HG02981 (cell line): ENCODE data around the gene TSSK3.
"Not testable (repeated sequence)": the region's sequence is repeated elsewhere in the genome, so short reads cannot be mapped to it uniquely, and the experiment has no call there.

Experiments
- ATAC-seq: cut with Tn5 transposase; IDR thresholded peaks from one replicate; pipeline ENCODE4 v1.9.1; 2021; ENCODE audit warnings: mild to moderate bottlenecking, moderate library complexity; ENCODE audit not compliant: unreplicated experiment

TSSK3 gene

DNA sequence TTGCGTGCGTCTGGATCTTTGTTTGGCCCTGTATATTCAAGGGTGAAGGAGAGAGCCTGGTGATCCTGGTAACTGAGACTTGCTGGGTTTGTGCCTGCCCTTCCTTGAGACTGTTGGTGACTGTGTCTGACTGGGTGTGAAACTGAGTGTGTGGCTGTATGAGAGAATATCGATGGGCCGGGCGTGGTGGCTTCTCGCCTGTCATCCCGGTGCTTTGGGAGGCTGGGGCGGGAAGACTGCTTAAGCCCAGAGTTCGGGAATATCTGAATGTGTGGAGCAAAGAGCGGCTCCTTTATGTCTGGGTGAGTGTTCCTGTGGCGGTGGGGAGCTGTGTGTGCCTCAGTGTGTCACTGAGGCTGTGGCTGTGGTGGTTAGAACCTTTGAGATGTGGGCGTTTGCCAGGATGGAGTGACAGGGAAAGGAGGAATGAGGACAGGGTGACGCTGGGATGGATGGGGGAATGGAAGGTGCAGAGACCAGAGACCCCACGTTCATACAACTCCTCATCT, 23.6 kb upstream of the TSSK3 start:
- ATAC-seq: no peak

DNA sequence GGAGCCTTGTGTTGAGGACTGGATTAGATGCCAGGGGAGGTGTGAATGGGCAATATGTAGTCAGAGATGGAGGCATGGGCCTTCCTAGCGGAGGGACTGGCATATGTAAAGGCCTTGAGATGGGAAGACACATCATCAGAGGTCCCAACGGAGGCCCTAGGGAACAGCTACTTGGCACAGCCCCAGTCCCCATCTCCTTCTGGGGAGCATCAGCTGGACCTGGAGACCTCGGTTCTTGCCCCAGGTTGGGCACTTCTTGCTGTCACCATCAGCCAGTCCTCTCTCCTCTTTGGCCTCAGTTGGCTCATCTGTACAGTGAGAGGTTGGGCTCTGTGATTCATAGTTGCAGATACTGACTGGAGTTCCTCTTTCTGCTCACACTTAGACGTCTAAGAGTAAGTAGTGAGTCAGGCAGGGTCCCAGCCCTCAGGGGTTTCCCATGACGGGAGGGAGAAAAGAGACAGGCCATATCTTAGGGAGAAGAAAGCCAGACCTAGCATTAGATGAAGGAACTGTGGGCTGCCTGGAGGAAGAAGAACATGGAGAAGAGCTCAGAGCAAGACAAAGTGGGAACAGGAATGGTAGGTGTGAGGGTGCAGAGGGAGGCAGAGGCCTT, 22.9 kb upstream of the TSSK3 start:
- ATAC-seq: no peak

DNA sequence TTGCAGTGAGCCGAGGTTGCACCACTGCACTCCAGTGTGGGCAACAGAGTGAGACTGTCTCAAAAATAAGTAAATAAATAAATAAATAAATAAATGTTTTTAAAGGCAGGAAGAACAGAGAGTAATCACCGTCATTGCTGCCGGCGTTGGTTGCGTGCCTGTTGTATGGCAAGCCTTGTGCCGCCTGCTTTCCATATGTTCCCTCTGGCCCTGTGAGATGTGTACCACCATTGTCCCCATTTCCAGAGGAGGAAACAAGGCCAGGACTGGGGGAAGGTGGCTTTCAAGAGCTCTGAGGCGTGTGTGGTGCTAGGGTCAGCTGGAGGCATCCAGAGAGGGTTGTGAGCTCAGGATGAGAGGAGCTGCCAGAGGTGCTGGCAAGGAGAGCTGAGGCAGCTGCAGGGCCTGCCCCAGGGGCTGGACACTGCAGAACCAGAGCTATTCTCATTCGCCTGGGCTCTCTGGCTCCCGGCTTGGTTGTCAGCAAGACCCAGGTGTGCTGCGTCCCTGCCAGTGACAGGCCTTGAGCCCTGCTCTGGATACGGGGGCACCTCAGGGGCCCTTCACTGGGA, 21.1 kb upstream of the TSSK3 start:
- ATAC-seq: no peak

DNA sequence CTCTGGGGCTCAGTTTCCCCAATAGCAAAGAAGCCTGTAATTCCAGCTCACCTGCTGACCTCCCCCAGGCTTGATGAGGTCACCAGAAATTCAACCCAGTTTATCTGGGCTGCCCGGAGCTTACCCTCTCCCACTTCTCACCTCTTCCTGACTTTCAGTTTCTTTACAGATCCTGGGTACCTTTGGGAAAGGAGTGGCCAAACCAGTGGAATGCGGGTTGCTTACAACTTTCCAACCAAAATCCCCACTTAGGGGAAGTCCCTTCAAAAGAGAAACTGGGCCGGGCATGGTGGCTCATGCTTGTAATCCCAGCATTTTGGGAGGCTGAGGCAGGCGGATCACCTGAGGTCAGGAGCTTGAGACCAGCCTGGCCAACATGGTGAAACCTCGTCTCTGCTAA, 20.4 kb upstream of the TSSK3 start:
- no peak for ATAC-seq

DNA sequence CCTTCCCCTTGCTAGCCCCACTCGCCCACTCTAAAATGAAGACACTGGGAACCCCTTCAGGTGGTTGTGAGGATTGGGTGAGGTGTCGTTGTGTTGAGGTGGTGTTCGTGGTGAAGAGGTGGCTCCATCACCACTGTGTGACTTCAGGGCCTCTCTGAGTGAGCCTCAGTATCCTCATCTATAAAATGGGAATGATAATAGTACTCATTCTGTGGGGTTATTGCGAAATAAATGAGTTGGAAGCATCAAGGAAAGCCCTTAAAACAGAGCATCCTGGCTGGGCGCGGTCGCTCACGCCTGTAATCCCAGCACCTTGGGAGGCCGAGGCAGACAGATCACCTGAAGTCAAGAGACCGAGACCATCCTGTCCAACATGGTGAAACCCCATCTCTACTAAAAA, 19.6 kb upstream of the TSSK3 start:
- no peak for ATAC-seq

DNA sequence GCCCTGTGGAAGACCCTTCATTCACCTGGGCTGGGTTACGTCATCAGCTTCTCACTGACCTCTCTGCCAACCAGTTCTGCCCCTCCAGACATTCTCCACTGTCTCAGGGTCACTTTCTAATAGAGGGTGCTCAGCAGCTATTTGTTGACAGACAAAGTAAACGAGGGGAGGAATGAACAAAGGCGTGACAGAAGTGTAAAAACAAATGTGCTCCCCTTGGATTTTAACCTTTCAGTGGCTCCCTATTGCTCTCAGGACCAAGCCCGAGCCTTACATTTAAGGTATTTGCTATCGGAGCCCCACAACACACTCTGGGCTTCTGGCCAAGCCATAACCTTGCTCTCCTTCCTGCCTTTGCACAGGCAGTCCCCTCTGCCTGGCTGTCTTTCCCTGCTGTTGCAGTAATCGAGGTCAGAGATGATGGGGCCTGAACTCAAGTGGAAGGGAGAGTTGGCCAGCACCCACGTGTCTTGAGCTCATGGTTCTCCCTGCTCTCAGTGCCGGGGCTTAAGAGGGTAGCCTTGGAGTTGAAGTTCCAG, 17.0 kb upstream of the TSSK3 start:
- ATAC-seq: no peak

DNA sequence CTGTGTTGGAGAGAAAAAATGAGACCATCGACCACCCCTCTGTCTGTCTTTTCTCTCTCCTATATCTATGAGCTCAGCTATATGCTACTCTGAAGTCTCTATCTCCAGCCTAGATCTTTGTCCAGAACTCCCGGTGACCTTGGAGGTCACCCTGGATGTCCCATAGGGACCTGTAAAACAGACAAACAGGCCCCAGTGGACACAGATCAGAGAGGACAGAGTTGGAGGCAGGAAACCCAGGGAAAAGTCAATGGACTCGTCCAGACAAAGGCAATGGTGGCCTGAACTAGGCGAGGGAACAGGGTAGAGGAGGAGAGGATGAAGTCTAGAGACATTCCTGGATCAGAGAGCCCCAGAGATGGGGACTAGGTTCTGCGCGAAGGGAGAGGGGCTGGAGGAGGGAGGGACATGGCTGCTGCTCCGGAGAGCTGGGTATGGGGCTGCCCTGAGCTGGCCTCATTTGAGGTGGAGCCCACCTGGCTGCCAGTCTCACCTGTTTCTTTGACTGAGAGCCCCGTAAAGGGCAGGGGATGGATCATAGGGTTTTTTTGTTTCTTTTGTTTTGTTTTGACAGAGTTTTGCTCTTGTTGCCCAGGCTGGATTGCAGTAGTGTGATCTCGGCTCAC, 15.7 kb upstream of the TSSK3 start:
- no peak for ATAC-seq

DNA sequence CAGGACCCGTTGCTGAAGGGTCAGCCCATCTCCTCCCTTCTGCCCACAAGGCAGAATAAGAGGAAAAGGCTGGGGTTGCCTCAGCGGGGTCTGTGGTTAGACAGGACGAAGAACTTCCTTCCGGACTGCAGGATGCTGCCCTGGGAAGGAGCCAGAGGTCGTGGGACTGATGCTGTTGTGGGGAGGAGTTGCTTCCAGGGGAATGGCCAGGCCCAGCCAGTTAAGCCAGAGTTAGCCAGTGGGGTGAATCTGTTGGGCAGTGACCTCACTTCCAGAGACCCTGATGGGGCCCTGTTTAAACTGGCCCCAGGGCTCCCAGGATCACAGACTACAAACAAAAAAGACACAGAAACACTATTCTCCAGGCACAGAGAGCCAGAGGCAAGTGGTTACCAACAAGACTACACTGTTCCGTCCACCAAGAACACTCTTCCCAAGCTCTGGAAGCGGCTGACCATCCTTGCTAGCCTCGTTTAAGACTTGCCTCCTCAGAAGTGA, 13.1 kb upstream of the TSSK3 start:
- ATAC-seq: no peak

DNA sequence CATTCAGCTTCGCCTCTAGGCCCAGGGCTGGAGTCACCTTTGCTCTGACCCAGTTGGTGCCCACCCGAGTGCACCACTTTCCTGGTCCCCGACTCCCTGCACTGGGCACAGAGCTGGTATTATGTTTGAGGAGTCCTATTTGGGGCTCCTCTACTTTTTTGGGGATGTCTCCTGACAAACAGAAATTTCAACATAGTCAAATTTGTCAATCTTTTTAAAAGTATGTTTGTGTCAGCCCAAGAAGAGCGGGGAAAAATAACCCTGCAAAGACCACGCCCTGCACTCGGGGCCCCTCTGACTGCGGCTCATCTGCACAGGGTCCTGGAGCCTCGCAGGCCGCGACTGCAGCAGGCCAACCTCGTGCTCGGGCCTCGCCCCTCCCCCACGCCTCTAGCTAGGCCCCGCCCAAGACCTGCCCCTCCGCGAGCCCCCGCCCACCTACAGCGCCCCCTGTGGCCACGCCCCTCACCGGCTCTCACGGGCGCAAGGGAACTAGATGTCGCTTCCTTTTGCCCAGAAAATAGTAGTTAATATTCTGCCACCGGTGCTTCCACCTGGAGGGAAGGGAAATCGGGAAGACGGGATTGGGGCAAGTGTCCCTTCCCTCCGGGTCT, 11.4 kb upstream of the TSSK3 start:
- peak; percentile 44 for ATAC-seq

DNA sequence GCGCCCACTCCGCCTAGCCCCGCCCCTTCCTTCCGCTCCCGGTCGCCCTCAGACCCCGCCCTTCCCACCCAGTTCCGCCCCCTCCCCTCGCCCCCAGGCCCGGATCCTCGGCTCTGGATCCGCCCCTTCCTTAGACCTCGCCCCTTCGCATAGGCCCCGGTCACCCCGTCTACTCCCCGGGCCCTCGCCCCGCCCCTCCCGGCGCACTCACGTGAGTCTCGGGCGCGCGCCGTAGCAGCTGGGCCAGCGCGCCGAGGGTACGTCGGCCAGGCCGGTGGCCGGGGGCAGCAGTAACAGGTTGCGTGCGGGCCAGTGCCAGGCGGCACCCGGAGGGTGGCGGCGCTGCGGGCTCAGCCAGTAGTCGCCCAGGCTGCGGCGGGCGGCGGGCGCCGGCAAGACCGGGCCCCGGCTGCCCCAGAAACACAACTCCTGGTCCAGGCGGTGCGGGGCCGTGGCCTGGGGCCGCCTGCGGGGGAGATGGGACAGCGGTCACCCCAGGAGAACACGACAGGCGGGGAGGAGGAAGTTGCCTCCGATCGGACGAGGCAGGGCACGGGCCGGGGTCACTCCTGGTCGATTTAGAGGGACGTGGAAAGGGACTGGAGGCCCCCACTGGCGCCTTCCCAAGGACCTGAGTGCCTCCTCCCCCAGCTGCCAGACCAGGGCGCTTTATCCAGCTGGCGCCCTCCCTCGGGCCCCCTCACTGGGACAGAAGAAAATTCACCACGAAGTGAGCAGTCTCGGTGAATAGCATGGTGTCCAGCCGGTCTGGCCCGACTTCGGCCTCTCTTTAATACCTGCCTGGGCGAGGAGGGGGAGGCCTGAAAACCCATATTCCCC, 10.7 kb upstream of the TSSK3 start:
- peak; percentile 89 for ATAC-seq

DNA sequence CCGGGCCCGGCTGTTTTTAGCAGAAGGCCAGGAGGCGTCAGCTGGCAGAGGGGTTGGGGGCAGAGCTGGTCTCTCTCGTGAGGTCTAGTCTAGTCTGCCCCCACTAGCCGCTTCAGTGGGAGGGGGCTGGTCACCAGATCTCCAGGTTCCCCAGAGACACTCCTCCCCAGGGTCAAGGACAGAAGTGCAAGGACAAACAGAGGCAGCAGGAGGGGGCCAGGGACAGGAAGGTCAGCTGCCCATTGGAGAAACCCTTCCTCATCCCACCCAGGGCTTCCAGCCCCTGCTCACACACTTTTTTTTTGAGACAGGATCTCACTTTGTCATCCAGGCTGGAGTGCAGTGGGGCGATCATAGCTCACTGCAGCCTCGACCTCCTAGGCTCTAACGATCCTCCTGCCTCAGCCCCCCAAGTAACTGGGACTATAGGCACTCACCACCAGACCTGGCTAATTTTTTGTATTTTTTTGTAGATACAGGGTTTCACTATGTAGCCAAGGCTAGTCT, 10.0 kb upstream of the TSSK3 start:
- ATAC-seq: no peak

DNA sequence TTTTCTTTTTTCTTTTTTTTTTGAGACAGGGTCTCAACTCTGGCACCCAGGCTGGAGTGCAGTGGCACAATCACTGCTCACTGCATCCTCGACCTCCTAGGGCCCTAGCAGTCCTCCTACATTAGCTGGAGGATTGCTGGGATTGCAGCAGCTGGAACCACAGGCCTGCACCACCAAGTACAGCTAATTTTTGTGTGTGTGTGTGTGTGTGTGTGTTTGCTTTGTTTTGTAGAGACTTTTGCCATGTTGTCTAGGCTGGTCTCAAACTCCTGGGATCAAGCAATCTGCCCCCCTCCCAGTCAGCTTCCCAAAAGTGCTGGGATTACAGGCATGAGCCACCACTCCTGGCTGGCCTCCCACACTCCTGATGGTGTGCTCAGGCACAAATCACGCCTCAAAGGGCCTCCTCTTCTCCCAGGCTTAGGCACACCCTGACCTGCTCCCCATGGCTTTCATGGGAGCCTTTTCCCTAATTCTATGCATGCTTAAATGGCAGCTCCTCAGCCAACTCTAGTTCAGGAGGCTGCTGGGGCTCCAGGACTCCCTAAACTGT, 9.4 kb upstream of the TSSK3 start:
- no peak for ATAC-seq

DNA sequence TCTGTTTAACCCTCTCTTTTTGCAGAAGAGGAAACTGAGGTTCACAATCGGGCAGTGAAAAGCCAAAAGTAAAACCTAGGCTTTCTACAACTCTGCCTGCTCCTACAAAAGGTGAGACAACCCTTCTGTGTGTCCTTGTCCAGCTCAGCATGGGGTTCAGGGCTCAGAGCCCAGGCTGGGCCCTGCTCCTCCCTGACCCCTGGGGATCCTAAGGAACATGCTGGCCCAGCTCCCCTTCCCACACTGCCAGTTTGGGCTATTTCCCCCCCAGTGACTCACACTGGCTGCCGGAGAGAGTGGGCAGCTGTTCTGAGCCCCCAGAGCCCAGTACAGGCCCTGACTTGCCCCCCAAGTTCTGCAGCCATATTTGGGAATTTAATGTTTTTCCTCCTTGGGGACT, 8.9 kb upstream of the TSSK3 start:
- ATAC-seq: no peak

DNA sequence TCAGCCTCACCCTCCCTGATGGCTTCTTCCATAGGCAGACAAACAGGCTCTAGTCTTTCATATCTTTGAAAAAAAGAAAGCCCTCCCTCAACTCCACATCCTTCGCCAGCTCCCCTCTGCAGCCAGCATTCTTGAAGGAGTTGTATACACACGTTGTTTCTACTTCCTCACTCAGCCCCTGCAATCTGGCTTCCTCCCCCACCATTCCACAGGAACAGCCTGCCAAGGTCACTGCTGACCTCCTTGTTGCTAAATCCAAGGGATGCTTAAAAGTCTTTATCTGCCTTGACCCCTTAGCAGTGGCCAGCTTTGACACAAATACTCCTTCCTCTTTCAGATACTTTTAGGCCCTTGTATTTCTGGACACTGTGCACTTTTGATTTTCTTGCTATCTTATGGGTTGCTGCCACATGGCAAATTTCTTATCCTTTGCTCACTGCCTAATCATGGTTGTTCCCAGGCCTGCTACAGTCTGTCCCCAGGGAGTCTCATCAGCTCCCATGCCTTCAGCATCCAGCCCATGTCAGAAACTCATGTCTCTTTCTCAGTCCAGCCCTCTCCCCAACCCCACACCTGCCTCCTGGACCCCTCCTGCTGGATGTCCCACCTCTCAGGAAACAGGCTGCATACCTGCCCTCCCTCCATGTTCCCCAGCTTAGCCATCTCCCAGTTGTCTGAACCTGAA, 8.3 kb upstream of the TSSK3 start:
- no peak for ATAC-seq

DNA sequence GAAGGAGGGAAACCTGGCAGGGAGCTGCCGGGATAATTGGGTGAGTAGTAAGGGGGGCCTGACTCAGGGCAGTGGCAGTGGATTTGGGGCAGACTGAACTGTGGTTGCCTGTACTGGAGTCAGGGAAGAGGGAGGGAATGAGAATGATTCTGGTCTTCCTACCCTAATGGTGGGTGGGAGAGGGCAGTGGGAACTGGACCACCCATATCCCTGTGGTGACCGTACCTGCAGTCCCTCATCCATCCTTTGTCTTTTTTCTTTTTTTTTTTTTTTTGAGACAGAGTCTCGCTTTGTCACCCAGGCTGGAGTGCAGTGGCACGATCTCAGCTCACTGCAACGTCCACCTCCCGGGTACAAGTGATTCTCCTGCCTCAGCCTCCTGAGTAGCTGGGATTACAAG, 6.6 kb upstream of the TSSK3 start:
- not testable (repeated sequence) for ATAC-seq

DNA sequence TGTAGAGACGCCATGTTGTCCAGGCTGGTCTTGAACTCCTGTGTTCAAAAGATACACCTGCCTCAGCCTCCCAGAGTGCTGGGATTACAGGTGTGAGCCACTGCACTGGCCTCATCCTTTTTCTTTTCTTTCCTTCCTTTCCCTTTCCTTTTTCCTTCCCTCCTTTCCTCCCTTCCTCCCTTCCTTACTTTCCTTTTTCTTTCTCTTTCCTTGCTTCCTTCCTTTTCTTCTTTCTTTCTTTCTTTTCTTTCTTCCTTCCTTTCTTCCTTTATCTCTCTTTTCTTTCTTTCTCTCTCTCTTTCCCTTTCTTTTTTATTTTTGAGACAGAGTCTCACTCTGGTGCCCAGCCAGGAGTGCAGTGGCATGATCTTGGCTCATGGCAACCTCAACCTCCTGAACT, 5.9 kb upstream of the TSSK3 start:
- ATAC-seq: no peak

DNA sequence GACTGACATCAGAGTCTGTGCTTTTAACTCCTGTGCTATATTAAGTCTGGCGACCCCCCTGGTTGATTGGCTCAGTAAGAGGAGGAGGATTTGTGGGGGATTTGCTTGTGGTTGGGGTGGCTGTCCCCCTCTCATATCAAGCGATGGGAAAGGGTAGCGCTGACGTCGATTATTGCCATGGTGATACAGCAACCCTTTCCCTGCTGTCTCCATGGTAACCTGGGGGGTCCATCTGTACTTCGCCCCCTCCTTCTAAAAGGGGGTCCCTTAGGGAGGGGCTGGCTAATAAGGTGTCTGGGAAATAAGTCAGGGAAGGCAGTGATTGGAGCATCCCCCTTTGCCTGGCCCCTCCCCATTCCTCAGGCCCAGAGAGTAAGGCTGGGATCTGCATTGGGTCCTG, 4.7 kb upstream of the TSSK3 start:
- no peak for ATAC-seq

DNA sequence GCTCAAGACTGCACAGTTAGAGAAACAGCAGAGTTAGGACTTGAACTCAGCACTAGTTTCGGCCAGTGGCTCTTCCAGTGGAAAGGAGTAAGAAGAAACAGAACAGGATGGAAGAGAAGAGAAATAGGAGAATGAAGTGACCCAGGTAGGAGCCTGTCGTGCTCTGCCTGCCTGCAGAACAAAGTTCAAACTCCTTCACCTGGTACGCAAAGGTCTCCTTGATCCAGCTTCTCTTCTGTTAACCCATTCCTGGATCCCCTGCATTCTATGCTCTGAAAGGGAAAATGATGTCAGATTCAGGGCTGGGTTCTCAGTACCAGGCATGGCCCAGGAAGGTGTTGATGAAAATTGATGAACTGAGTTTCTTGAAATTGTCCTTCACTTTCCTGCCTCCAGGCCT, 3.9 kb upstream of the TSSK3 start:
- ATAC-seq: no peak

DNA sequence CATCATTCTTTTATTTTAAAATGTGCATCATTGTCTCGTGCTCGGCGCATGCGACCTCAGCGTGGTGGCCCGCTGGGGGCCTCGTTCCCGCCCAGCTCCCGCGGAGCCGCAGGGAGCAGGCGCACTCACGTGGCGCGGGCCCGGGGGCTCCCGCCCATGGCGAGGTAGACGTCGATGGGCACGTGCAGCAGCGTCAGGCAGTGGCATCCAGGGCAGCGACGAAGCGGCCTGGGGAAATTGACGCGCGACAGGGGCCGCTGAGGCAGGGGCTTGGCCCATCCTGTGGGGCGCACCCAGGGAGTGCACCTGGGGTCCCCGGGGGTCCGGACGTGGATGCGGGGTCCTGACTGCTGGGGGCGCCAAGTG, 1.0 kb upstream of the TSSK3 start:
- no peak for ATAC-seq
